H1 (cell line): ENCODE data around the gene PINK1. TPM values are rescaled to one million over a fixed set of nuclear protein-coding genes. Genes with fewer than 3 reads are reported as not detected.

Source experiments
- CTCF ChIA-PET: fragments of 300-600 bp; sonication (Branson Sonifier 250); formaldehyde crosslinking; loops from one replicate; lab custom pipeline; 2021; ENCODE audit not compliant: partially characterized antibody; lab: Charles Lee
- POLR2A ChIA-PET: fragments of 300-600 bp; sonication (Branson Sonifier 250); formaldehyde crosslinking; loops from one replicate; lab custom pipeline; 2021; ENCODE audit warnings: inconsistent platforms; ENCODE audit not compliant: partially characterized antibody; lab: Charles Lee
- DNase-seq, 2 experiments: peaks; one replicate each; pipeline versions ENCODE4 v3.0.0 to v3.0.0-alpha.2; 2010 to 2022; ENCODE audit warnings: low spot score in 2 of 2, low read depth in 1 of 2, mixed read lengths in 1 of 2
- FAIRE-seq: peaks from 2 replicates; lab custom pipeline; 2011; peaks lifted over from hg19 to GRCh38; lab: Jason Lieb, UNC
- H2AFZ ChIP-seq: 2 replicates; pipeline ENCODE4 v1.8.1; 2012; ENCODE audit warnings: low read length, inconsistent platforms
- H2AK5ac ChIP-seq: 2 replicates; pipeline ENCODE4 v1.6.1; 2013; ENCODE audit warnings: low read depth, low read length
- H2BK120ac ChIP-seq: replicated peaks from 2 replicates; pipeline ENCODE3; 2013; ENCODE audit warnings: low read depth, low read length, inconsistent platforms
- H2BK12ac ChIP-seq: 2 replicates; pipeline ENCODE4 v1.6.1; 2013; ENCODE audit warnings: low read depth, low read length
- H2BK15ac ChIP-seq: 2 replicates; pipeline ENCODE4 v1.6.1; 2013; ENCODE audit warnings: low read length
- H2BK20ac ChIP-seq: 2 replicates; pipeline ENCODE4 v1.6.1; 2013; ENCODE audit warnings: low read length
- H2BK5ac ChIP-seq: 2 replicates; pipeline ENCODE4 v1.6.1; 2013; ENCODE audit warnings: low read depth, low read length
- H3K14ac ChIP-seq: 2 replicates; pipeline ENCODE4 v1.6.1; 2013; ENCODE audit warnings: inconsistent platforms; ENCODE audit not compliant: insufficient read length
- H3K18ac ChIP-seq: 2 replicates; pipeline ENCODE4 v1.6.1; 2013; ENCODE audit warnings: low read length; ENCODE audit errors: extremely low read depth
- H3K23ac ChIP-seq: 2 replicates; pipeline ENCODE4 v1.6.1; 2013; ENCODE audit warnings: inconsistent platforms; ENCODE audit not compliant: insufficient read length
- H3K23me2 ChIP-seq: 2 replicates; pipeline ENCODE4 v1.6.1; 2013; ENCODE audit warnings: low read depth, low read length
- H3K27ac ChIP-seq: 2 replicates; pipeline ENCODE4 v1.6.1; 2011; ENCODE audit warnings: low read depth, low read length, inconsistent platforms
- H3K27me3 ChIP-seq, 4 experiments: replicated peaks in 1 of 4; 1 replicate in 1 of 4; 2 replicates in 3 of 4; pipeline versions ENCODE4 v1.6.1 to v1.8.1; 2011 to 2013; ENCODE audit warnings: low read length in 3 of 4, mild to moderate bottlenecking in 3 of 4, inconsistent platforms in 2 of 4, mixed read lengths in 2 of 4, moderate library complexity in 1 of 4; ENCODE audit not compliant: control insufficient read depth in 3 of 4, insufficient read depth in 3 of 4; ENCODE audit errors: extremely low read depth in 1 of 4
- H3K36me3 ChIP-seq, 4 experiments: 2 replicates each; pipeline versions ENCODE4 v1.6.1 to v1.8.1; 2011 to 2013; ENCODE audit warnings: mild to moderate bottlenecking in 4 of 4, low read length in 3 of 4, moderate library complexity in 2 of 4, control low read depth in 1 of 4, inconsistent platforms in 1 of 4; ENCODE audit not compliant: insufficient read depth in 4 of 4, control insufficient read depth in 2 of 4
- H3K4ac ChIP-seq: replicated peaks from 2 replicates; pipeline ENCODE3; 2013; ENCODE audit warnings: low read length, low read depth, mixed read lengths, inconsistent platforms; ENCODE audit not compliant: insufficient read length
- H3K4me1 ChIP-seq, 4 experiments: replicated peaks in 1 of 4; 1 replicate in 1 of 4; 2 replicates in 3 of 4; pipeline versions ENCODE4 v1.6.1 to v1.8.1; 2011 to 2013; ENCODE audit warnings: low read length in 3 of 4, inconsistent platforms in 2 of 4, mixed read lengths in 1 of 4; ENCODE audit not compliant: insufficient read depth in 4 of 4, control insufficient read depth in 3 of 4
- H3K4me2 ChIP-seq, 2 experiments: 2 replicates each; pipeline versions ENCODE4 v1.6.1 to v1.8.1; 2011 to 2013; ENCODE audit warnings: low read depth in 2 of 2, low read length in 2 of 2, control low read depth in 1 of 2, inconsistent platforms in 1 of 2, mild to moderate bottlenecking in 1 of 2; ENCODE audit not compliant: insufficient read depth in 1 of 2
- H3K4me3 ChIP-seq, 4 experiments: fragments of 200-600, 300-600 bp in 1 of 4; sonication (generic), shearing (Covaris generic), sonication (Bioruptor Twin) in 1 of 4; 2 replicates each; pipeline versions ENCODE4 v1.5.1 to v1.8.1; 2011 to 2016; ENCODE audit warnings: low read length in 4 of 4, low read depth in 3 of 4, control low read depth in 2 of 4, inconsistent platforms in 2 of 4, mild to moderate bottlenecking in 2 of 4, mixed read lengths in 1 of 4, moderate library complexity in 1 of 4; ENCODE audit not compliant: insufficient read depth in 2 of 4; ENCODE audit errors: extremely low read depth in 1 of 4
- H3K56ac ChIP-seq: replicated peaks from 2 replicates; pipeline ENCODE3; 2013; ENCODE audit warnings: low read depth, mild to moderate bottlenecking, mixed read lengths, low read length, inconsistent platforms; ENCODE audit not compliant: insufficient read length
- H3K79me1 ChIP-seq: 2 replicates; pipeline ENCODE4 v1.6.1; 2013; ENCODE audit warnings: low read depth, low read length, control low read depth
- H3K79me2 ChIP-seq, 2 experiments: 2 replicates each; pipeline versions ENCODE4 v1.6.1 to v1.8.1; 2012 to 2013; ENCODE audit warnings: low read length in 2 of 2, mild to moderate bottlenecking in 2 of 2, inconsistent platforms in 1 of 2; ENCODE audit not compliant: insufficient read depth in 2 of 2, control insufficient read depth in 1 of 2
- H3K9ac ChIP-seq, 4 experiments: replicated peaks in 1 of 4; 1 replicate in 1 of 4; 2 replicates in 3 of 4; pipeline versions ENCODE4 v1.6.1 to v1.8.1; 2011 to 2013; ENCODE audit warnings: low read depth in 3 of 4, low read length in 3 of 4, control low read depth in 2 of 4, mild to moderate bottlenecking in 2 of 4, moderate library complexity in 2 of 4, inconsistent platforms in 1 of 4; ENCODE audit errors: extremely low read depth in 1 of 4
- H3K9me3 ChIP-seq, 2 experiments: 2 replicates each; pipeline versions ENCODE4 v1.6.1 to v1.8.1; 2012 to 2013; ENCODE audit warnings: mild to moderate bottlenecking in 2 of 2, moderate library complexity in 2 of 2, control low read depth in 1 of 2, inconsistent platforms in 1 of 2, low read depth in 1 of 2, low read length in 1 of 2, mixed read lengths in 1 of 2; ENCODE audit not compliant: insufficient read depth in 2 of 2
- H4K20me1 ChIP-seq, 2 experiments: replicated peaks in 1 of 2; 2 replicates each; pipeline versions ENCODE3 to v1.8.1; 2011 to 2013; ENCODE audit warnings: inconsistent platforms in 2 of 2, low read length in 2 of 2, mild to moderate bottlenecking in 1 of 2; ENCODE audit not compliant: insufficient read depth in 2 of 2, control insufficient read depth in 1 of 2
- H4K5ac ChIP-seq: 2 replicates; pipeline ENCODE4 v1.6.1; 2013; ENCODE audit warnings: low read length, low read depth, mixed read lengths, inconsistent platforms; ENCODE audit not compliant: insufficient read length
- H4K8ac ChIP-seq: 2 replicates; pipeline ENCODE4 v1.8.0; 2013; ENCODE audit warnings: mild to moderate bottlenecking, moderate library complexity, low read length, inconsistent platforms; ENCODE audit not compliant: insufficient read depth; ENCODE audit errors: extremely low read depth
- H4K91ac ChIP-seq: replicated peaks from 2 replicates; pipeline ENCODE3; 2013; ENCODE audit warnings: low read length, mixed read lengths, inconsistent platforms; ENCODE audit not compliant: insufficient read length
- EGR1 ChIP-seq: IDR thresholded peaks from 2 replicates; pipeline ENCODE4 v1.6.1; 2011; ENCODE audit warnings: low read depth, low read length, borderline replicate concordance
- HDAC2 ChIP-seq, 2 experiments: fragments of 300-600 bp in 1 of 2; sonication (generic) in 1 of 2; IDR thresholded peaks; 2 replicates each; pipeline ENCODE4 v1.6.1; 2011 to 2012; ENCODE audit warnings: low read depth in 2 of 2, low read length in 2 of 2, mild to moderate bottlenecking in 2 of 2, moderate library complexity in 2 of 2, borderline replicate concordance in 1 of 2, inconsistent platforms in 1 of 2
- MAFK ChIP-seq: IDR thresholded peaks from 2 replicates; pipeline ENCODE4 v1.6.1; 2012; ENCODE audit warnings: low read depth, mild to moderate bottlenecking, improper control_type of control experiment, low read length
- SIN3A ChIP-seq, 2 experiments: IDR thresholded peaks in 1 of 2; conservative IDR thresholded peaks in 1 of 2; 2 replicates each; pipeline ENCODE4 v1.6.1; 2011 to 2012; ENCODE audit warnings: low read length in 2 of 2, improper control_type of control experiment in 1 of 2, low read depth in 1 of 2, mild to moderate bottlenecking in 1 of 2
- SIX5 ChIP-seq: IDR thresholded peaks from 2 replicates; pipeline ENCODE4 v1.6.1; 2011; ENCODE audit warnings: mild to moderate bottlenecking, low read depth, low read length
- SP1 ChIP-seq: IDR thresholded peaks from 2 replicates; pipeline ENCODE4 v1.6.1; 2011; ENCODE audit warnings: low read depth, low read length
- SRF ChIP-seq: IDR thresholded peaks from 2 replicates; pipeline ENCODE4 v1.6.1; 2011; ENCODE audit warnings: mild to moderate bottlenecking, low read depth, low read length, moderate library complexity
- SUZ12 ChIP-seq: fragments of 200-600 bp; sonication (generic); IDR thresholded peaks from 2 replicates; pipeline ENCODE4 v1.6.1; 2012; ENCODE audit warnings: mild to moderate bottlenecking, inconsistent platforms, low read length, moderate library complexity, mixed read lengths
- TCF12 ChIP-seq: IDR thresholded peaks from 2 replicates; pipeline ENCODE4 v1.6.1; 2011; ENCODE audit warnings: low read depth, mild to moderate bottlenecking, low read length
- USF2 ChIP-seq: IDR thresholded peaks from 2 replicates; pipeline ENCODE4 v1.6.1; 2011; ENCODE audit warnings: low read length, improper control_type of control experiment
- WGBS, 2 experiments: shearing (Covaris generic) in 1 of 2; methylation state at CpG; one replicate each; pipeline versions ENCODE4 v1.1.6 to v1.1.7; 2013 to 2015; ENCODE audit warnings: low lambda C conversion rate in 2 of 2, mixed read lengths in 2 of 2, inconsistent platforms in 1 of 2, low coverage in 1 of 2, missing lambda C conversion rate in 1 of 2; ENCODE audit not compliant: insufficient replicate concordance in 2 of 2, insufficient coverage in 1 of 2, insufficient read length in 1 of 2; ENCODE audit errors: extremely low coverage in 1 of 2, missing lambda C conversion rate in 1 of 2; 5-methylcytosine and 5-hydroxymethylcytosine counted together
- polyA plus RNA-seq, 7 experiments: library from polyadenylated mRNA; depleted of rRNA in 3 of 7; stranded (reverse) in 5 of 7; unstranded in 2 of 7; fragments of >200 nt in 5 of 7; fragments of 200-250 nt in 2 of 7; gene quantifications; 1 replicate in 5 of 7; 2 replicates in 1 of 7; 4 replicates in 1 of 7; pipeline versions ENCODE4 v1.2.1 to v1.2.3, GENCODE V29; 2011 to 2013; ENCODE audit warnings: missing spikeins in 2 of 7, mixed read lengths in 2 of 7
- total RNA-seq: library from RNA; stranded (reverse); fragmentation: NEBNext Ultra II Directional; extraction: Animal tissue kit (Norgen Biotek cat#: 25700); gene quantifications from 2 replicates; pipeline ENCODE4 v1.2.1, GENCODE V29; 2021
- TF ChIP-seq, protein P1 (sequence below): IDR thresholded peaks from 2 replicates; pipeline ENCODE4 v1.6.1; 2012; ENCODE audit warnings: low read length, inconsistent platforms

PINK1 gene
- total and polyA plus RNA-seq, 2 of the 8 experiments (the other 6 are each of a cell fraction or from before 2014, with no cell fraction given): 16.1 to 19.3 TPM

GRCh38 chr1:20668581-20668980, 35.3 kb downstream of the PINK1 start:
- DNase-seq (no peak), FAIRE-seq (no peak)
- Histone ChIP-seq H3K4ac (no peak overlapping the region), H3K27me3 (no peaks in the 10 kb centered on the region), H3K9ac (no peak overlapping the region), H3K4me2 (no peak overlapping the region), H3K56ac (no peak overlapping the region), H2BK12ac (no peak overlapping the region), H4K5ac (no peak overlapping the region), H3K14ac (no peak overlapping the region), H3K4me1 (no peaks in the 10 kb centered on the region), H3K27ac (no peak overlapping the region), H3K79me2 (no peaks in the 10 kb centered on the region), H2BK20ac (no peak overlapping the region), H2AFZ (no peak overlapping the region), H3K18ac (no peak overlapping the region), H3K23me2 (no peaks in the 10 kb centered on the region), H4K20me1 (no peaks in the 10 kb centered on the region), H3K79me1 (no peaks in the 10 kb centered on the region), H4K91ac (no peak overlapping the region), H2AK5ac (no peak overlapping the region), H3K23ac (no peak overlapping the region), H2BK15ac (no peak overlapping the region), H4K8ac (no peak overlapping the region), H2BK120ac (no peak overlapping the region), H3K36me3 (peaks cover 0 to 6% (median 3%) of the 10 kb centered on the region in 4 experiments; a peak in 2 of 8 replicates), H3K4me3 (no peak overlapping the region), H2BK5ac (no peak overlapping the region), H3K9me3 (no peaks in the 10 kb centered on the region; a peak in 1 of 4 replicates)
- TF ChIP-seq SUZ12 (no peak), HDAC2 (IDR thresholded peaks at IDR 0.05; ENCODE audit: borderline replicate concordance in 1 of 2, low read depth in 2 of 2, low read length in 2 of 2) (no peak), MAFK (no peak), SIN3A (conservative IDR thresholded peaks at IDR 0.05 in 1 of 2, IDR thresholded peaks at IDR 0.05 in 1 of 2; ENCODE audit: low read depth in 1 of 2, low read length in 2 of 2) (no peak), SRF (no peak), USF2 (no peak), SIX5 (no peak), TCF12 (no peak), SP1 (no peak), EGR1 (no peak)
- TF ChIP-seq, protein P1, sequence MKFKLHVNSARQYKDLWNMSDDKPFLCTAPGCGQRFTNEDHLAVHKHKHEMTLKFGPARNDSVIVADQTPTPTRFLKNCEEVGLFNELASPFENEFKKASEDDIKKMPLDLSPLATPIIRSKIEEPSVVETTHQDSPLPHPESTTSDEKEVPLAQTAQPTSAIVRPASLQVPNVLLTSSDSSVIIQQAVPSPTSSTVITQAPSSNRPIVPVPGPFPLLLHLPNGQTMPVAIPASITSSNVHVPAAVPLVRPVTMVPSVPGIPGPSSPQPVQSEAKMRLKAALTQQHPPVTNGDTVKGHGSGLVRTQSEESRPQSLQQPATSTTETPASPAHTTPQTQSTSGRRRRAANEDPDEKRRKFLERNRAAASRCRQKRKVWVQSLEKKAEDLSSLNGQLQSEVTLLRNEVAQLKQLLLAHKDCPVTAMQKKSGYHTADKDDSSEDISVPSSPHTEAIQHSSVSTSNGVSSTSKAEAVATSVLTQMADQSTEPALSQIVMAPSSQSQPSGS: no peak
- POLR2A ChIA-PET: interaction anchor here (0.7 kb wide), 1 partner anchor 109 kb away, joined by 3 read pairs; no protein-coding TSS in a partner anchor
- 93% methylated on average over 1 of the region's 1 CpG; no CpG with 5 or more reads in 1 of the 2 experiments for WGBS, 2 experiments
- CTCF ChIA-PET: interaction anchor here (0.6 to 1.4 kb wide), 6 partner anchors 9 to 79 kb away, joined by 3 to 5 read pairs (median 3); no protein-coding TSS in a partner anchor
